HG03066 (cell line): Measurements from ENCODE around the gene FCSK.
A peak's percentile ranks its signal among the peaks of the same experiment; 100 is the strongest.

Source experiments
- ATAC-seq: cut with Tn5 transposase; IDR thresholded peaks from one replicate; pipeline ENCODE4 v1.9.1; 2021; ENCODE audit warnings: low read depth; ENCODE audit not compliant: unreplicated experiment

Gene FCSK

DNA sequence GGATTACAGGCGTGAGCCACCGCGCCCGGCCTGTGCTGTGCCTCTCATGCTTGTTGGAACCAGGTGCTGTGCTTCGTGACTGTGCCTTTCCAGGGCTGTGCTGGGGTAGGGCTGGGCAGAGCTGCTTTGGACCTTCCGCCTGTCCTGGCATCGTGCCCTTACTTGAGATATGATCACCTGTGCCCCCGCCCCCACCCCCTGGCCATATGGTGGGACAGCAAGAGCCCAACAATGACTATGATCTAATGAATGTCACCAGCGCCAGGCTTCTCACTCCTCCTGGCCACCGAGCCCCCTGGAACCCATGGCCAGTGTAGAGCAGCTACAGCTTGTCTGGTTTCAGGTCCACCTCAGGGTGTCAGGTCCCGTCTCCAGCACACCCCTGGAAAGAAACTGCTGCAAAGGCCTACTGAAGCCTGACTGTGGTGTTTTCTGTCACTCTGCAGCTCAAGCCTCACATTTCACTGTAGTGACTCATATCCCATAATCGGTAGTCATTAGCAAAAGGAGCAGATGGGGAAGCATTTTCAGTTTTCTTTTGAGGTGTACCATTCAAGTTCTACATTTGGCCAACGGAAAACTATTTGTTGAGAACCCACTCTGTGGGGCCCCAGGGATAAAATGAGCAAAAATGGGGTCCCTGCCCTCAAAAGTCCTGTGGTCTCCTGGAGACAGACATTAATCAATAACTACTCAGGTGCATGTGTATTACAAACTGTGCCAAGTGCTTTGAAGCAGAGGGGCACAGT, 22.1 kb downstream of the FCSK start:
- peak; percentile 87 for ATAC-seq

DNA sequence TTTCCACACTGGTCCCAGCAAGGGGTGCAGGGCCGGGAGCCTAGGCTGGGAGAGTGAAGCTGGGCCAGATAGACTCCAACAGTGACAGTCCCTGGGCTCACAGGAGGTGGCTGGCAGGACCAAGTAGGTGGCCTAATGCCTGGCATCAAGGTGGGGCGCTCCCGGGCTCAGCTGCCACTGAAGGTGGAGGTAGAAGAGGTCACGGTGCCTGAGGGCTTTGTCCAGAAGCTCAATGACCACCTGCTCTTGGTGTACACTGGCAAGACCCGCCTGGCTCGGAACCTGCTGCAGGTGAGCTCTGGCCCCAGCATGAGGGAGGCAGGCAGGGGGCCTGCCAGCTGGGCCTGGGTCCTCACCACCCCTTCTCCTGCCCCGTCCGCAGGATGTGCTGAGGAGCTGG, 23.8 kb downstream of the FCSK start:
- ATAC-seq = no peak

DNA sequence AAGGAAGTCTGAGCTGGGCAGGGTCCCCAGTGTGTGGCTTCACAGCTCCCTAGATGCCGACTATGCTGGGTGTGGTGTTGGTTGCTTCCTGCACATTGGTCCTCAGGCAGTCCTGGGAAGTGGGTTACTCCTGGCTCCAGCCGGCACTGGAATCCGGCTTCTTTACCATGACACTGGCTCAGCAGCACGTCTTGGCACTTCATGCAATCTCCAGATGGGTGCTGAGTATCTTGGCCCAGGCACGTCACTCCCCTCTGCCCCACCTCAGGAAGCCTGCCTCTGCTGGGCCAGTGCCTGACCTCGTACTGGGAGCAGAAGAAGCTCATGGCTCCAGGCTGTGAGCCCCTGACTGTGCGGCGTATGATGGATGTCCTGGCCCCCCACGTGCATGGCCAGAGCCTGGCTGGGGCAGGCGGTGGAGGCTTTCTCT, 24.5 kb downstream of the FCSK start:
- no peak for ATAC-seq

DNA sequence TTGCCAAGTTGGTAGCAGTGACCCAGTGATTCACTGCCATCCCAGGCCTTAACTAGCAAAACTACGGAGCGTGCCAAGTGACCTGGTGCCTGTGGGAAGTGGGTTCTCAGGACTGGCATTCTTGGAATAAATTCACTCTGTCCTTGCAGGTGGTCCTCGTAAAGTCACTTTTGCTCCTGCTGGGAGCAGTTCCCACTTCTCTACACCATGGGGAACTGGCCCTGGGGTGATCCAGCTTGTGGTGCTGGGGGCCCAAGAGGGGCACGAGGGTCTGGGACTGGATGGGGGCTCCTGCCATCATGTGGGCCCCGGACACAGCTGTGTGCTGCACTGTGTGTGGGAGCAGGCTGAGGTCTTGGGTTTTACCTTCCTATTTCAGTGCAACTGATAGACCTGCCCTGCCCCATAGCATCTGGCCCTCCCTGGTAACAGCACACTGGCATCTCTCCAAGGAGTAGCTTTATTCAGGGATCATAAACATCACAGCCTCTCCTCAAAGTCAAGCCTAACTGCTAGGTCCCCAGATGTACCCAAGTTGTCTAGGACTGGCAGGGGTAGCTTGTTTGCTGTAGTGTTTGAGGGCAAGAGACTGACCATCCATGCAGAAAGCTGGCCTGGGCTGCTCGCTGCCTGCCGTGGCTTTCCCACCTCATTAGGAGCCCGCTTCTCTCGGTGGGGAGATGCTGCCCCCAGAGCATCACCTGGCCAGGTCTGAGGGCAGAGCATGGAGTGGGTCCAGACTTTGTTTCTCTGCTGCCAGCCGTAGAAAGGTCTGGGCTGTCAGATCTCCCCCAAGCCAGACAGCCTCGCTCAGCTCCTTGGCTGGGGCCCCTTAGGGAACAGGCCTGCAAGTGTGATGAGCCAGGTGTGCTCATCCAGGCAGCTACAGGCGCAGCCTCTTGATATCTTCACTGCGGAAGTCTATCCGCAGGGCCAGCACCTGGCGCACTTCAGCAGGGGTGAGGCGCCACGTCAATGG, 26.0 kb downstream of the FCSK start:
- no peak for ATAC-seq

DNA sequence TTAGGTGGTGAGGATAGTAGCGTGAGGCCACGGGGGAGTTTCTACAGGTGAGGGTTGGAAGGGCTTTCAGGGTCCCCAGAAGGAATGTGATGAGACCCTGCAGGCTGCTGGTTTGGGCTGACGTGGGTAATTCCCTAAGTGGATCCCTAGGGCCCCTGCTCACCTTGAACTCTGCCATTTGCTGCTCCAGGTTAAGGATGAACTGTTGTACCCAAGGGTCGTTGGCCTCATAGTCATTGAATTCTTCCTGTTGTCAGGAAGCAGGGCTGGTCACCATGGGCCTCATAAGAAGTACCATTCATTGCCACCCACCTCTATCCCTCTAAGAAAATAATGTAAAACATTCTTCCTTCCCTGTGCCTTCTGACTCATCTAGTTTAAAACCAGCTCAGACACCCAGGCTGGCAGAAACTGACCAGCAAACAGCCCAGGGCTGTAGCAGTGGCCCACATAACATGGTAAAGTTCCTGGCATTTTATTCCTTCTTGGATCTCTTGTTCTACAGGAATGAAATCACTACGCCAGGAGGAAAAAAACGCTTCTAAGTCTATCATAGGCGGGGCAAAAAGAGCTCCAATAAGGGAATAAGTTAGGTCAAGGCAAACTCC, 27.6 kb downstream of the FCSK start:
- no peak for ATAC-seq

DNA sequence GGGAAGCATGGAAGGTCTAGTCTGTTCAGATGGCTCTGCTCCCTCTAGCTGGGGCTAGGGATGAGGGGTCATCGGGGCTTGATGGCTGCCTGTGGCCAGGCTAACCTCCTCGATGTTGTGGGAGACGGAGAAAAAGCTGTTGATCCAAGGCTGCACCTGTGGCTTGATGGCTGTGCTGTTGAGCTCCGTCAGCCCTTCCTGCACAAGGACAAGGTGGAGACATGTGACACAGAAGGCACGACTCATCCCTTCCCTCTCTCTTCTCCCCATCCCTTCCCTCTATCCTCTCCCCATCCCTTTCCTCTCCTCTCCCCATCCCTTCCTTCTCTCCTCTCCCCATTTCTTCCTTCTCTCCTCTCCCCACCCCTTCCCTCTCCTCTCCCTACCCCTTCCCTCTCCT, 28.2 kb downstream of the FCSK start:
- ATAC-seq = no peak

DNA sequence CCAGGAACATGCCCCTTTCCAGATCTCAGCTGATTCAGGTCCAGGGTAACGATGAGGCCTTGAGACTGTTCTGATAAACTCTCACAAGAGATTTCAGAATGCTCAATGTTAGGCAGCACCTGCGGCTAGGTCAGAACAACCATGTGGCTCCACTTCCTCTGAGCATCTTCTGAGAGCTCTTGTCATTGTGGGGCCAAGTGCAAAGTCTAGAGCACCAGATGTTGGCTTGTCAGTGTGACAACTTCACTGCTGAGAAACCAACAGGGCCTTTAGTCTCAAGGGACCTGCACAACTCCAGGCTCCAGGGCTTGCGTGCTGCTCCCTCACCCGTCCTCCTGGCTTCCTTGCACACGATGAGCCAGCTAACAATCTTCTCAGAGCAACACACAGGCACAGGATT, 29.0 kb downstream of the FCSK start:
- no peak for ATAC-seq

DNA sequence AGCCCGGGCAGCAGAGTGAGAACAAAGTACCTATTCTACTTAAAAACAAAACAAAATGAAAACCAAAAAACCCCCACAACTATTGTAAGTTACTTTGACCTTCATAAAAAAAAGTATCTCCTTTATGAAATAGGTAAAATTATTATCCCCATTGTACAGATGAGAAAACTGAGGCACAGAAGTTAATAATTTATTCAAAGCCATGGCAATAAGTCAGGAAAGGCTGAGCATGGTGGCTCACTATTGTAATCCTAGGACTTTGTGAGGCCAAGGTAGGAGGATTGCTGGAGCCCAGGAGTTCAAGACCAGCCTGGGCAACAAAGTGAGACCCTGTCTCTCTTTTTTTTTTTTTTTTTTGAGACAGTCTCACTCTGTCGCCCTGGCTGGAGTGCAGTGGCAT, 30.5 kb downstream of the FCSK start:
- no peak for ATAC-seq

DNA sequence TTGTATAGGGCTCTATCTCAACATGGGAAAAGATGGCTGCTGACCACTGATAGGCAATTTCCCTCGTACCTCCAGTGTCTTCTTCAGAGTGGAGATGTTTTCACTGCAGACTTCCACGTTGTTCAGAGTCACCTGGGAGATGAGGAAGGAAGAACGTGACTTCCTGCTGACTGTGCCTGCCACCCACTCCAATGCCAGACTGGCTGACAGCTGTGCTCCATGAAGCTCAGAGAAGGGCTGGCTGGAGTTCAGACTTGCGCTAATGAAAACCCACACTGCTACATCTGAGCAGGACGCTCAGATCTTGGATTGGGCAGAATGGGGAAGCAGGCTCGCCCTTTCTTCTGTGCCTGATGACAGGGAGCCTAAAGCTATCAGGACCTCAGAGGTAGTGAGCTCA, 35.9 kb downstream of the FCSK start:
- ATAC-seq = no peak

DNA sequence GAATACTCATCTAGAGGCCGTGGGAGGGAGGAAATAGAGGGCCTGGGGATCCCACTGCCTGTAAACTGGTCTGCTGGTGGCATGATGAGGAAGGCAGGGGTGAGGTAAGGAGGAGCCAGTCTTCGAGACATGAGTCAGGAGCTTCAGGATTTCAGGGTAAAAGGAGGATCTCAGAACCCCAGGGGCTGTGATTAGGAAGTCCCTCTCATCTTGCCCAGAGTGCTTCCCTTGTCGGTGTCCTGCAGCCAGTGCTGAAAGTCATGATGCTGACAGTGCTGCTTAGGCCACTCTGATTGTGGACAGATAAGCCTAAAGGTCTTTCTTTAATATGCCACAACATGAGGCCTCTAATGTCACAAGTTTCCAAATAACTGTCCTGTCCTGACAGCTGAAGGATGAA, 39.4 kb downstream of the FCSK start:
- no peak for ATAC-seq

DNA sequence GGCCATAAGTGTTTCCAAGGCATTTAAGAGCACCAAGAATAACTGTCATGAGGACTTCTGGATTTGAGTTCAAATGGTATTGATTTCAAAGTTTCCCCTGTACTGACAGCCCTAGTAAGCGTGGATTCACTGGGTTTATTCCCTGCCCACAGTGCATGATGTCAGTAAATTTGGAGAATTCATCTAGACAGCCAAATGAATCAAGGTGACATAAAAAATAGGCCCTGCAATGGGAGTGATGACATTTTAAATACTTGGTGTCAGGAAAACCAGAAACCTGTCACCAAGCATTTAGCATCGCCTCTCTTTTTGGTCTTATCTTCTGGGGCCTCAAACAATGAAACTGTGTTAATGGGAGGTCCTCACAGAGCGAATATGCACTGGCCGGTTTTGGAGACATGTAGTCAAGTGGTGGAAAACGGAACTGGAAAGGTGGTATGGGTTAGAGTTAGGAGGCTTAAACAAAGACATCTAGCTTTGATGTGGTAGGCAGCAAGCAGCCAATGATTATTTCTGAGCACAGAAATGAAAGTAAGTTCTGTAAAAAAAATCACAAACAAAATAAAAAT, 39.9 kb downstream of the FCSK start:
- ATAC-seq = no peak

DNA sequence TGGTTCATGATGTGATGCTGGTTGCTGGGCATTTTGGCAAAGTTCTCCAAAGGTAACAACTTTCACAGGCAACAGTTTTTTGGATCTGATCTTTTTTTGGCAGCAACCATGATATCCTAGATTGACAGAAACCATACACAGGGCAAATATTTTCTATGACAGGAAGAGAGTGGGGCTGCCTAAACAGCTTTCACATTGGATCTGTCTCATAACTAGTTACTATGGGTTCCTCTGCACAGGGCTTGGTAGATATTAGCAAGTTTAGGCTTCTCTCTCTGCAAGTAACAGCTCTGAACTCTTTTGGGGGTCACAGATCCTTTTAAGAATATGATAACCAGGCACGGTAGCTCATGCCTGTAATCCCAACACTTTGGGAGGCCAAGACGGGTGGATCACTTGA, 40.4 kb downstream of the FCSK start:
- ATAC-seq = no peak

DNA sequence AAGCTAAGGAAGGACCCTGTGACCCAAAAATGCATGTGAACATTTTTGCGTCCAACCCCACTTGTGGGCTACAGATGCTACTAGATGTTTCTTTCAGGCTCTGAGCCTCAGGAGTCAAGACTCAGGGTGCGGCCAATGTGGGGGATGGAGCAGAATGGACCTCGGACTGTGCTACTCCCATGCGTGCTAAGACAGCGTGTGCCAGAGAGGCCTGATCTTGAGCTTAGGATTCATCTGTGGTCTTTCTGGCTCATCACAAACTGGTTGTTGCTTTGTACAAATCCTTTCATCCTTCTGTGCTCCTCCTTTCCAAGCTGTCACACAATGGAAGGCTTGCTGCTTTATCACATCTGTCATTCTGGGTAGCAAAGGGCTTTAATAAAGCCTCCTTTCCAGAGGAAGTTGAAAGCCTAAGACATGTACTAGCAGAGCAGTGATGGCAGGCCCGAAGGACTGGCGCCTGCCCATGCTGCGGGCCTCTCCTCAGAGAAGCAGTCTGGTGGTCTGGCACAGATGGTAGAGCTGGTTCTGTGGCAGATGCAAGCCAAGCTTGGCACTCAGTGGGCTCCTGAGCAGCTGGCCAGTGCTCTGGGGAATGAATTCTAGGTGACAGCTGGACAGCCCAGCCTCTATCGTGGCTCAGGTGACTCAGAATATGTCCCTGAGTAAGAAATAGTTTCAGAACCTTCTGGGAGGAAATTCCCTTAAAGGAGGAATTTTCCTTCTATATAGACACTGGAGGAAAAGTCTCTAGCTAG, 41.2 kb downstream of the FCSK start:
- ATAC-seq = no peak

DNA sequence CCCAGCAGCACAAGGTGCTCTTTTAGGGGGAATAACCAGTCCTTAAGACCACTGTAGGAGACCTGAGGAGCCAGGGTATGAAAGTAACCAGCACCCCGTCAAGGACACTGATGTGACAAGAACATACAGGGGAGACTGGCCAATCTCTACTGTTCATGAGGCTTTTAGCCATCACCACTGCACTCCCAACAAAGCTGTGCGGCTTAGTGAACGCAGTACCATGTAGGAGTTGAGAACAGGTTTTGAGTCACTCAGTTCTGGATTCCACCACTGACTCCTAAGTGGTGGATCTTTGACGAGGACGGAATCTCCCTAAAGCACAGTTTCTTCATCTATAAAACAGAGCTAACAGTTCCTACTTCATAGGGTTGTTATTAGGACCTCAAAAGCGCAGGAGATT, 42.1 kb downstream of the FCSK start:
- ATAC-seq = no peak

DNA sequence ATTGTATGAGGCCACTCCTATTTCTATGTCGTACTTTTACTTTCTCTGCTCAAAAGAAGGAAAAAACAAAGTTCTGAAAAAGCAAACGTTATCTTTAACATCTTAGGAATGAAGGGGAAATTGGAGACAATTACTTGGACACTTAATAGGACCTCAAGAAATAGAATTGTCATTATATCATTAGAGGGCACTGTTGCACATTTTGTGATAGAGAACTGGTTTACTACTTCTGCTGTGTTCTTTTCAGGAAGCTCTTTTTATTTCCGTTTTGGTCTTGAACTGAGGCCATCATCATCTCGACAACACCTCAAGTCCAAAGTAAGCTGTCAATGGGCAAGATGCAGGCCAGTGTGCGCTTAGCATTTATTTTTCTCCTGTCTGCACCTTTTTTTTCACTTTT, 54.4 kb downstream of the FCSK start:
- no peak for ATAC-seq

DNA sequence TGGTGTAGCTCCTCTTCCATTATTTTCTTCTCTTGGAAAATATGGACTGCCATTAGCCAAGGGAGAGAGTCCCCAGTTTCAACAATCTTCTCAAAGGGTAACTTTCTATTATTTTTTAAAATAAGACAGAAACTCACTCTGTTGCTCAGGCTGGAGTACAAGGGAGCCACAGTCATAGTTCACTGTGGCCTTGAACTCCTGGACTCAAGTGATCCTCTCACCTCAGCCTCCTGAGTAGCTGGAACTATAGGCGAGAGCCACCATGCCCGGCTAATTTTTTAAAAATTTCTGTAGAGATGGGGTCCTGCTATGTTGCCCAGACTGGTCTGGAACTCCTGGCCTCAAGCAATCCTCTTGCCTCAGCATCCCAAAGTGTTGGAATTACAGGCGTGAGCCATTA, 55.8 kb downstream of the FCSK start:
- ATAC-seq = no peak

DNA sequence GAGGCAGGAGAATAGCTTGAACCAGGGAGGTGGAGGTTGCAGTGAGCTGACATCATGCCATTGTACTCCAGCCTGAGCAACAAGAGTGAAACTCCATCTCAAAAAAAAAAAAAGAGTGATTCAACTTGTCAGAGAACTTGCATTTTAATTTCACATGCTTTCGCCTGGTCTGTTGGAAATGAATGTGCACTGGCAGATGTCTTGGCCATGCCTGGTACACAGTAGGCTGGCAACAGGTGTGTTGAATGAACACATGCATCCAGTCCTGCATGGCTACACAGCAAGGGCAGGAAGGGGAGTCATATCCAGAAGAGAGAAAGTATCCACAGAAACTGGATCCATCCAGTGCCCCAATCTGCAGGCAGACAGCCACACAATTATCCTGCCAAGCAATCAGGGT, 57.4 kb downstream of the FCSK start:
- ATAC-seq = no peak

DNA sequence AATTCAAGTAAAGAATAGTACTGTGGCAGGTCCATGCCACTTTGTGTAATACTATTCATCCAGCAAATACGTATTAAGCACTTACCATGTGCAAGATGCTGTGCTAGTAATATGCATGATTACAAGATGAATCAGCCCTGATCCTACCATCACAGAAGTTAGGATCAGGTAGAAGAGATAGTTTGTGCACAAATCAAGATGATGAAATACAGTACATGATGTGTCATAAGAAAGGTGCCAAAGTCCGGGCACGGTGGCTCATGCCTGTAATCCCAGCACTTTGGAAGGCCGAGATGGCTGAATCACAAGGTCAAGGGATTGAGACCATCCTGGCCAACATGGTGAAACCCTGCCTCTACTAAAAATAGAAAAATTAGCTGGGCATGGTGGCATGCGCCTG, 58.1 kb downstream of the FCSK start:
- no peak for ATAC-seq

DNA sequence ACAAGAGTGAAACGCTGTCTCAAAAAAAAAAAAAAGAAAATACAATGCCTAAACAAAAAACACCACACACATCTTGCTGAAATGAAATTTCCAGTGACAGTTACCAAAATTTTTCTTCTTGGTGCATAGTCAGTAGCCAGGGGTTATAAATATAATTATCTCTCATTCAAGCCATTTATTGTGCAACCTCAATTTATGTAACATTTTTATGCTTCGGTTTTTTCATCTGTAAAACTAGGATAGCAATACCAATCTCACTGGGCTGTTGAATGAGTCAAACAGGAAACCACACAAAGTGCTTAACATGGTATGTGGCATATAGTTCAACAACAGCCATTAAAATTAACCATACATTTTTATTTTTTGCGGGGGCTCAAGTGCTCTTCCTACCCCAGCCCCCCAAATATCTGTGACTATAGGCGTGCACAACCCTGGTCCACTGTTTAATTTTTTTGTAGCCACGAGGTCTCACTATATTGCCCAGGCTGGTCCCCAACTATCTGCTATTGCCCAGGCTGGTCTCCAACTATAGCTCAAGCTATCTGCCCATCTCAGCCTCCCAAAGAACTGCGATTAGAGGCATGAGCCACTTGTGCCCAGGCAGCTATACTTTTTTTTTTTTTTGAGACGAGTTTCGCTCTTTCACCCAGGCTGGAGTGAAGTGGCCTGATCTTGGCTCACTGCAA, 66.4 kb downstream of the FCSK start:
- ATAC-seq = no peak
